K562 (cell line): ENCODE results near the gene CACNG5. TPM values are rescaled to one million over a fixed set of nuclear protein-coding genes. Genes with fewer than 3 reads are reported as not detected.

Experiments used
- ATAC-seq: fragments of 200-7000 bp; cut with Tn5 transposase; 3 replicates; pipeline ENCODE4 v1.9.1; 2020; ENCODE audit warnings: moderate library complexity
- BruUV-seq: library from RNA; stranded (reverse); fragments of 400-500 nt; replicated peaks from 2 replicates; lab custom pipeline; 2021; lab: Mats Ljungman, UMichigan
- CTCF ChIA-PET: fragments of 300-600 bp; formaldehyde crosslinking; extraction: SDS; loops from one replicate; lab custom pipeline; 2021; ENCODE audit warnings: low intra/inter-chr PET ratio; lab: Yijun Ruan, JAX
- POLR2A ChIA-PET: fragments of 300-600, 350-650 bp; sonication (Branson Sonifier 250); formaldehyde crosslinking; extraction: SDS; loops from one replicate; lab custom pipeline; 2021; ENCODE audit warnings: antibody characterized with exemption, inconsistent platforms; lab: Yijun Ruan, JAX
- DNase-seq, 4 experiments: peaks; one replicate each; pipeline versions ENCODE4 v3.0.0 to v3.0.0-alpha.2; 2011 to 2018; ENCODE audit warnings: low spot score in 3 of 4, mixed read lengths in 3 of 4; ENCODE audit errors: extremely low read depth in 1 of 4
- FAIRE-seq: peaks from 2 replicates; lab custom pipeline; 2011; peaks lifted over from hg19 to GRCh38; lab: Jason Lieb, UNC
- H2AFZ ChIP-seq: 2 replicates; pipeline ENCODE4 v1.6.0; 2011; ENCODE audit warnings: low read depth, low read length, control low read depth, inconsistent platforms
- H3K27ac ChIP-seq: fragments of 200-600 bp; 3 replicates; pipeline ENCODE4 v1.8.0; 2011; ENCODE audit warnings: low read depth, mild to moderate bottlenecking, control low read depth, inconsistent platforms, low read length, moderate library complexity, mixed read lengths; ENCODE audit errors: extremely low read depth
- H3K27me3 ChIP-seq, 2 experiments: fragments of 300-600 bp in 1 of 2; 2 replicates in 1 of 2; 3 replicates in 1 of 2; pipeline versions ENCODE4 v1.6.0 to v1.8.0; 2011; ENCODE audit warnings: inconsistent platforms in 2 of 2, low read length in 2 of 2, mild to moderate bottlenecking in 1 of 2, mixed read lengths in 1 of 2, moderate library complexity in 1 of 2; ENCODE audit not compliant: control insufficient read depth in 2 of 2, insufficient read depth in 2 of 2
- H3K36me3 ChIP-seq: fragments of 300-600 bp; 3 replicates; pipeline ENCODE4 v1.8.0; 2011; ENCODE audit warnings: mild to moderate bottlenecking, low read length, inconsistent platforms; ENCODE audit not compliant: control insufficient read depth, insufficient read depth
- H3K4me1 ChIP-seq, 2 experiments: fragments of 200-600 bp in 1 of 2; replicated peaks in 1 of 2; 2 replicates in 1 of 2; 3 replicates in 1 of 2; pipeline versions ENCODE4 v1.5.1 to v1.8.0; 2011; ENCODE audit warnings: inconsistent platforms in 2 of 2, low read length in 2 of 2, mild to moderate bottlenecking in 1 of 2, mixed read lengths in 1 of 2, moderate library complexity in 1 of 2; ENCODE audit not compliant: control insufficient read depth in 2 of 2, insufficient read depth in 2 of 2
- H3K4me2 ChIP-seq: 2 replicates; pipeline ENCODE4 v1.6.1; 2011; ENCODE audit warnings: low read length, control low read depth, inconsistent platforms, mixed read lengths; ENCODE audit not compliant: insufficient read depth
- H3K4me3 ChIP-seq: fragments of 200-600 bp; sonication (generic), shearing (Covaris generic); 2 replicates; pipeline ENCODE4 v1.5.1; 2016; ENCODE audit warnings: control low read depth, inconsistent platforms
- H3K79me2 ChIP-seq: fragments of 200-600 bp; 3 replicates; pipeline ENCODE4 v1.8.0; 2011; ENCODE audit warnings: low read length, inconsistent platforms; ENCODE audit not compliant: control insufficient read depth, insufficient read depth
- H3K9ac ChIP-seq, 2 experiments: 2 replicates each; pipeline versions ENCODE4 v1.6.0 to v1.6.1; 2011; ENCODE audit warnings: low read depth in 2 of 2, low read length in 2 of 2, control low read depth in 1 of 2, inconsistent platforms in 1 of 2, mild to moderate bottlenecking in 1 of 2, mixed read lengths in 1 of 2; ENCODE audit not compliant: insufficient read depth in 1 of 2
- H3K9me1 ChIP-seq: one replicate; pipeline ENCODE4 v1.6.0; 2011; ENCODE audit warnings: inconsistent platforms, mild to moderate bottlenecking, low read length, moderate library complexity; ENCODE audit not compliant: control insufficient read depth, insufficient read depth
- H3K9me3 ChIP-seq: replicated peaks from 2 replicates; pipeline ENCODE4 v1.5.1; 2011; ENCODE audit warnings: low read depth, low read length, inconsistent platforms; ENCODE audit not compliant: control insufficient read depth, insufficient read depth
- H4K20me1 ChIP-seq: replicated peaks from 2 replicates; pipeline ENCODE4 v1.6.1; 2011; ENCODE audit warnings: low read length, inconsistent platforms, mixed read lengths; ENCODE audit not compliant: control insufficient read depth, insufficient read depth
- BACH1 ChIP-seq: fragments of 200-800 bp; sonication (Bioruptor generic); IDR thresholded peaks from 2 replicates; pipeline ENCODE4 v1.6.1; 2016; ENCODE audit warnings: missing genetic modification characterization, missing compliant biosample characterization
- EHMT2 ChIP-seq: fragments of 450-650 bp; IDR thresholded peaks from 2 replicates; pipeline ENCODE4 v1.6.1; 2018; ENCODE audit warnings: antibody characterized with exemption
- FOXK2 ChIP-seq, 2 experiments: fragments of 450-650 bp; IDR thresholded peaks in 1 of 2; conservative IDR thresholded peaks in 1 of 2; 2 replicates each; pipeline ENCODE4 v1.6.1; 2016; ENCODE audit warnings: low read depth in 2 of 2, mild to moderate bottlenecking in 1 of 2
- FOXM1 ChIP-seq, 2 experiments: fragments of 450-650 bp in 1 of 2; sonication (generic) in 1 of 2; formaldehyde crosslinking in 1 of 2; IDR thresholded peaks; 2 replicates each; pipeline versions ENCODE4 v1.6.1 to v1.9.0; 2017 to 2022; ENCODE audit warnings: low read depth in 2 of 2, mild to moderate bottlenecking in 2 of 2, missing genetic modification reagents in 1 of 2, moderate library complexity in 1 of 2
- HDAC6 ChIP-seq: IDR thresholded peaks from 2 replicates; pipeline ENCODE4 v1.6.1; 2012; ENCODE audit warnings: low read depth, mild to moderate bottlenecking, control low read depth, inconsistent platforms, low read length, moderate library complexity
- HMGN3 ChIP-seq: IDR thresholded peaks from 2 replicates; pipeline ENCODE4 v1.6.1; 2011; ENCODE audit warnings: borderline replicate concordance, low read depth, mild to moderate bottlenecking, mixed read lengths, low read length; ENCODE audit not compliant: insufficient read length; ENCODE audit errors: extremely low read depth
- HNRNPUL1 ChIP-seq: fragments of 200-400 bp; formaldehyde crosslinking; IDR thresholded peaks from 2 replicates; pipeline ENCODE4 v1.6.1; 2017; ENCODE audit warnings: low read length
- PHB ChIP-seq: fragments of 250-450 bp; sonication (Bioruptor Pico); IDR thresholded peaks from 2 replicates; pipeline ENCODE4 v1.5.0; 2021
- TAL1 ChIP-seq: fragments of 450-650 bp; IDR thresholded peaks from 2 replicates; pipeline ENCODE4 v1.6.1; 2016; ENCODE audit warnings: mild to moderate bottlenecking
- ZNF24 ChIP-seq: fragments of 450-650 bp; IDR thresholded peaks from 2 replicates; pipeline ENCODE4 v1.6.1; 2016
- ZNF354B ChIP-seq: fragments of 250-450 bp; sonication (Bioruptor Pico); IDR thresholded peaks from 2 replicates; pipeline ENCODE4 v1.4.0; 2020
- ZNF408 ChIP-seq: fragments of 250-450 bp; sonication (Bioruptor Pico); IDR thresholded peaks from 2 replicates; pipeline ENCODE4 v1.4.0; 2020; ENCODE audit warnings: low read depth, mild to moderate bottlenecking, moderate library complexity
- ZNF57 ChIP-seq: fragments of 450-650 bp; formaldehyde crosslinking; IDR thresholded peaks from 2 replicates; pipeline ENCODE4 v1.4.0; 2020; ENCODE audit warnings: mild to moderate bottlenecking, moderate library complexity
- ZNF583 ChIP-seq: fragments of 250-450 bp; sonication (Bioruptor Pico); IDR thresholded peaks from 2 replicates; pipeline ENCODE4 v1.4.0; 2020
- ZNF644 ChIP-seq: fragments of 200-800 bp; sonication (Bioruptor generic); IDR thresholded peaks from 2 replicates; pipeline ENCODE4 v1.6.1; 2016; ENCODE audit warnings: low read depth, missing genetic modification characterization, missing compliant biosample characterization
- ZNF76 ChIP-seq: fragments of 250-450 bp; sonication (Bioruptor Pico); IDR thresholded peaks from 2 replicates; pipeline ENCODE4 v1.4.0; 2020; ENCODE audit warnings: mild to moderate bottlenecking, moderate library complexity, borderline replicate concordance
- WGBS: fragments of 100-300 bp; shearing (Covaris generic); methylation state at CpG from one replicate; pipeline ENCODE4 v1.1.6; 2016; ENCODE audit warnings: low coverage, mixed read lengths; ENCODE audit not compliant: insufficient coverage; ENCODE audit errors: missing lambda C conversion rate; 5-methylcytosine and 5-hydroxymethylcytosine counted together
- in situ Hi-C: fragments of 300-500 bp; cut with MboI; formaldehyde crosslinking; loops from 4 replicates; pipeline ENCODE4 v1.15.0; 2018; ENCODE audit warnings: inconsistent platforms, mixed read lengths
- intact Hi-C: fragments of 100-400 bp; cut with micrococcal nuclease; formaldehyde crosslinking; loops from 2 replicates; pipeline ENCODE4 v1.14.2; 2022
- polyA plus RNA-seq, 8 experiments: library from polyadenylated mRNA; depleted of rRNA in 4 of 8; stranded (reverse) in 5 of 8; unstranded in 3 of 8; fragments of >200 nt; fragmentation: Nextera tagmentation in 2 of 8; fragmentation: Illumina TruSeq in 1 of 8; extraction: Ambion mirVana in 2 of 8; extraction: Trizol in 1 of 8; gene quantifications; 2 replicates each; pipeline versions ENCODE4 v1.2.1 to v1.2.3, GENCODE V29; 2011 to 2014; ENCODE audit warnings: inconsistent platforms in 1 of 8, missing spikeins in 1 of 8
- total RNA-seq, 7 experiments: library from RNA; depleted of rRNA in 6 of 7; stranded (reverse); fragments of >200 nt in 6 of 7; fragmentation: Illumina TruSeq in 2 of 7; extraction: Trizol in 2 of 7; gene quantifications; 2 replicates each; pipeline versions ENCODE4 v1.2.1 to v1.2.3, GENCODE V29; 2011 to 2021; ENCODE audit warnings: low replicate concordance in 1 of 7

The CACNG5 gene
- total and polyA plus RNA-seq, 9 of the 15 experiments (the other 6 are each of a cell fraction or from before 2014, with no cell fraction given) = not detected

GRCh38 chr17:66885417-66885816 is 50.5 kb downstream of the CACNG5 start:
- CTCF ChIA-PET = no interaction called here
- Histone ChIP-seq H3K27ac (no peak overlapping the region), H2AFZ (no peak overlapping the region), H3K9me1 (no peaks in the 10 kb centered on the region), H4K20me1 (no peaks in the 10 kb centered on the region; the same call in 1 of the 2 replicates), H3K9ac (no peak overlapping the region), H3K9me3 (no peaks in the 10 kb centered on the region), H3K4me1 (no peaks in the 10 kb centered on the region), H3K27me3 (peaks cover 8 to 34% of the 10 kb centered on the region in 2 experiments; a peak in 3 of 5 replicates), H3K4me2 (no peak overlapping the region), H3K79me2 (no peaks in the 10 kb centered on the region), H3K36me3 (no peaks in the 10 kb centered on the region), H3K4me3 (no peak overlapping the region)
- no peak for TF ChIP-seq ZNF76 (CRISPR knock-in tag)
- no peak for TF ChIP-seq TAL1
- no peak for TF ChIP-seq ZNF644 (tag)
- TF ChIP-seq HNRNPUL1 = no peak
- TF ChIP-seq ZNF354B (CRISPR knock-in tag) = no peak
- TF ChIP-seq FOXK2 (conservative IDR thresholded peaks at IDR 0.05 in 1 of 2, IDR thresholded peaks at IDR 0.05 in 1 of 2; ENCODE audit: low read depth in 2 of 2) = no peak
- no peak for TF ChIP-seq ZNF24
- TF ChIP-seq BACH1 (tag) = no peak
- no peak for TF ChIP-seq ZNF408
- no peak for TF ChIP-seq HMGN3
- no peak for TF ChIP-seq PHB (CRISPR knock-in tag)
- no peak for TF ChIP-seq FOXM1 (IDR thresholded peaks at IDR 0.05; ENCODE audit: low read depth)
- TF ChIP-seq FOXM1 (CRISPR knock-in tag; IDR thresholded peaks at IDR 0.05; ENCODE audit: low read depth) = no peak
- no peak for TF ChIP-seq ZNF583 (CRISPR knock-in tag)
- TF ChIP-seq EHMT2 = no peak
- no peak for TF ChIP-seq ZNF57 (CRISPR knock-in tag)
- TF ChIP-seq HDAC6 = no peak
- BruUV-seq = no TSS peak
- no peak for FAIRE-seq
- WGBS = 0% methylated on average over 4 of the region's 4 CpGs
- in situ Hi-C loops = no loop called here
- no peak for DNase-seq
- POLR2A ChIA-PET = no interaction called here
- no peak for ATAC-seq
- intact Hi-C loops = no loop called here
